ENCODE measurements around the gene ZGPAT. TPM values are rescaled to one million over a fixed set of nuclear protein-coding genes. Genes with fewer than 3 reads are reported as not detected.
"Not testable (repeated sequence)": the region's sequence is repeated elsewhere in the genome, so short reads cannot be mapped to it uniquely, and the experiment has no call there.

Gene ZGPAT
- total RNA-seq, 1 donor from 2014 or later = 29.1 TPM

- DNase-seq = no peak
Measured at GRCh38 chr20:63766695-63767426, 59.0 kb downstream of the ZGPAT start.

- DNase-seq = no peak
Measured at GRCh38 chr20:63767456-63767855, 59.6 kb downstream of the ZGPAT start.

GRCh38 chr20:63767886-63768285 lies 60.0 kb downstream of the ZGPAT start:
- DNase-seq = no peak

- DNase-seq = no peak
Measured at GRCh38 chr20:63768591-63769515, 61.0 kb downstream of the ZGPAT start.

GRCh38 chr20:63769891-63770474 lies 62.1 kb downstream of the ZGPAT start:
- no peak for DNase-seq

GRCh38 chr20:63771046-63771707 lies 63.3 kb downstream of the ZGPAT start:
- DNase-seq = no peak

GRCh38 chr20:63772781-63773518 lies 65.1 kb downstream of the ZGPAT start:
- DNase-seq = no peak

- DNase-seq = no peak
Measured at GRCh38 chr20:63773571-63774241, 65.9 kb downstream of the ZGPAT start.

- DNase-seq = peak; percentile 53
Measured at GRCh38 chr20:63774306-63774705, 66.5 kb downstream of the ZGPAT start.

GRCh38 chr20:63775096-63775978 lies 67.5 kb downstream of the ZGPAT start:
- DNase-seq = peak; percentile 64

- not testable (repeated sequence) for DNase-seq
Measured at GRCh38 chr20:63776875-63777274, 69.0 kb downstream of the ZGPAT start.

GRCh38 chr20:63777614-63778013 lies 69.8 kb downstream of the ZGPAT start:
- DNase-seq = no peak

- peak; percentile 28 for DNase-seq
Measured at GRCh38 chr20:63778034-63778752, 70.4 kb downstream of the ZGPAT start.

GRCh38 chr20:63778857-63779256 lies 71.0 kb downstream of the ZGPAT start:
- no peak for DNase-seq

- DNase-seq = no peak
Measured at GRCh38 chr20:63781181-63781580, 73.3 kb downstream of the ZGPAT start.

GRCh38 chr20:63782051-63782471 lies 74.2 kb downstream of the ZGPAT start:
- no peak for DNase-seq

- no peak for DNase-seq
Measured at GRCh38 chr20:63782521-63782971, 74.7 kb downstream of the ZGPAT start.

GRCh38 chr20:63783970-63784369 lies 76.1 kb downstream of the ZGPAT start:
- DNase-seq = no peak

- no peak for DNase-seq
Measured at GRCh38 chr20:63785691-63786131, 77.9 kb downstream of the ZGPAT start.

Data from dermis blood vessel endothelial cell (primary cell).